Adrenal gland (tissue), 12 donors: ENCODE results near the gene ACTR5. TPM values are rescaled to one million over a fixed set of nuclear protein-coding genes. Genes with fewer than 3 reads are reported as not detected.

Experiments used
- DNase-seq, 7 donors: peaks; one replicate each; pipeline ENCODE4 v3.0.0-alpha.2; 2019 to 2020
- H3K27ac ChIP-seq, 5 donors: fragments of 200-600 bp; sonication (generic) in 4 of 5; 1 replicate in 3 of 5; 2 replicates in 2 of 5; pipeline versions ENCODE4 v1.5.1 to v1.8.0; 2016 to 2020; ENCODE audit warnings: mild to moderate bottlenecking in 1 of 5
- H3K27me3 ChIP-seq: fragments of 200-600 bp; 2 replicates; pipeline ENCODE4 v1.8.0; 2021
- H3K36me3 ChIP-seq, 2 donors: fragments of 200-600 bp; replicated peaks in 1 of 2; 1 replicate in 1 of 2; 2 replicates in 1 of 2; pipeline versions ENCODE4 v1.5.1 to v1.8.0; 2018 to 2022
- H3K4me1 ChIP-seq, 2 donors: fragments of 200-600 bp; replicated peaks in 1 of 2; 1 replicate in 1 of 2; 2 replicates in 1 of 2; pipeline versions ENCODE4 v1.5.1 to v1.8.0; 2018 to 2021
- H3K4me3 ChIP-seq, 4 donors: fragments of 200-600 bp; sonication (generic) in 3 of 4; one replicate each; pipeline ENCODE4 v1.5.1; 2016 to 2018
- H3K9me3 ChIP-seq, 3 donors: fragments of 200-600 bp; sonication (generic) in 1 of 3; replicated peaks in 1 of 3; 1 replicate in 2 of 3; 2 replicates in 1 of 3; pipeline versions ENCODE4 v1.5.1 to v1.8.0; 2016 to 2021
- CTCF ChIP-seq, 6 experiments: fragments of 450-650 bp in 4 of 6; fragments of 200-600 bp in 2 of 6; sonication (generic) in 1 of 6; IDR thresholded peaks; 1 replicate in 5 of 6; 2 replicates in 1 of 6; pipeline versions ENCODE4 v1.5.1 to v1.8.0; 2016 to 2021; ENCODE audit warnings: antibody characterized with exemption in 6 of 6, mild to moderate bottlenecking in 2 of 6, moderate library complexity in 1 of 6
- POLR2A ChIP-seq, 2 donors: fragments of 450-650 bp; IDR thresholded peaks; one replicate each; pipeline ENCODE4 v1.6.1; 2017; ENCODE audit warnings: antibody characterized with exemption in 2 of 2, mild to moderate bottlenecking in 2 of 2, moderate library complexity in 1 of 2
- WGBS, 4 donors: extraction: QIAGEN DNeasy Blood & Tissue Kit in 2 of 4; methylation state at CpG; one replicate each; pipeline versions ENCODE4 v1.1.5 to v1.1.7; 2013 to 2017; 5-methylcytosine and 5-hydroxymethylcytosine counted together
- intact Hi-C, 2 donors: fragments of 100-400 bp; cut with DNase I; formaldehyde crosslinking; loops; one replicate each; pipeline versions ENCODE4 v1.14.1 to v1.15.0; 2022 to 2023
- polyA plus RNA-seq, 3 donors: library from polyadenylated mRNA; stranded (reverse); fragments of 200-250 nt in 2 of 3; fragments of 350-450 nt in 1 of 3; fragmentation: Illumina TruSeq in 1 of 3; extraction: RNeasy Lipid Tissue Mini Kit (QIAGEN cat#74804) in 1 of 3; gene quantifications; one replicate each; pipeline ENCODE4 v1.2.3, GENCODE V29; 2013 to 2014
- total RNA-seq, 9 donors: library from RNA; depleted of rRNA in 4 of 9; stranded (reverse); fragments of >200 nt in 4 of 9; fragments of 120-200 nt in 1 of 9; fragmentation: NEBNext Ultra II Directional in 1 of 9; extraction: Animal tissue kit (Norgen Biotek cat#: 25700) in 1 of 9; gene quantifications; one replicate each; pipeline versions ENCODE4 v1.1.0 to v1.2.4, GENCODE V29; 2013 to 2023
- donor health status: healthy with polysubstance abuse.
- donor health status: Bipolar disorder and iron deficiency.
- donor health status: DM: yes; HTN: yes; CAD: no.
- donor health status: DM: no; HTN: no; CAD: no.
- donor health status: DM: no; HTN: no; CAD: no.
- donor health status: DM: yes; HTN: yes; CAD: no.

Gene ACTR5
- total and polyA plus RNA-seq, 12 donors = 5.5 to 10.5 (median 6.8) TPM

GRCh38 chr20:38805958-38806854 lies 57.9 kb downstream of the ACTR5 start:
- peak overlapping the region in 3 of 4 donors; percentile 25 to 58 (median 41) for H3K4me3 ChIP-seq
- TF ChIP-seq POLR2A (IDR thresholded peaks at IDR 0.05) (no peak), CTCF (IDR thresholded peaks at IDR 0.05) (no peak)
- 1 to 5% (median 3%) methylated on average over 11 to 81 of the region's 81 CpGs; no CpG with 5 or more reads in 1 of the 4 donors for WGBS, 4 donors
- no peaks in the 10 kb centered on the region for H3K9me3 ChIP-seq
- H3K36me3 ChIP-seq = no peaks in the 10 kb centered on the region
- DNase-seq = peak in 2 of 7 donors; percentile 28 to 34
- H3K27me3 ChIP-seq = peaks cover 16% of the 10 kb centered on the region
- intact Hi-C loops = no loop called here
- H3K4me1 ChIP-seq = peaks cover 6 to 16% of the 10 kb centered on the region in 2 donors
- H3K27ac ChIP-seq = peak overlapping the region in 2 of 5 donors; percentile 68 to 75

- peaks cover 6 to 16% of the 10 kb centered on the region in 2 donors for H3K4me1 ChIP-seq
- no peaks in the 10 kb centered on the region for H3K36me3 ChIP-seq
- intact Hi-C loops = no loop called here
- TF ChIP-seq POLR2A (IDR thresholded peaks at IDR 0.05) = no peak
- TF ChIP-seq CTCF (IDR thresholded peaks at IDR 0.05) = no peak
- peak overlapping the region in 1 of 5 donors; percentile 26 for H3K27ac ChIP-seq
- WGBS, 4 donors = 37 to 72% (median 52%) methylated on average over 9 to 32 of the region's 32 CpGs
- H3K27me3 ChIP-seq = peaks cover 16% of the 10 kb centered on the region
- DNase-seq = no peak
- no peaks in the 10 kb centered on the region for H3K9me3 ChIP-seq
- peak overlapping the region in 2 of 4 donors; percentile 25 to 58 for H3K4me3 ChIP-seq
These were observed 58.8 kb downstream of the ACTR5 start for GRCh38 chr20:38806855-38807655.

DNA sequence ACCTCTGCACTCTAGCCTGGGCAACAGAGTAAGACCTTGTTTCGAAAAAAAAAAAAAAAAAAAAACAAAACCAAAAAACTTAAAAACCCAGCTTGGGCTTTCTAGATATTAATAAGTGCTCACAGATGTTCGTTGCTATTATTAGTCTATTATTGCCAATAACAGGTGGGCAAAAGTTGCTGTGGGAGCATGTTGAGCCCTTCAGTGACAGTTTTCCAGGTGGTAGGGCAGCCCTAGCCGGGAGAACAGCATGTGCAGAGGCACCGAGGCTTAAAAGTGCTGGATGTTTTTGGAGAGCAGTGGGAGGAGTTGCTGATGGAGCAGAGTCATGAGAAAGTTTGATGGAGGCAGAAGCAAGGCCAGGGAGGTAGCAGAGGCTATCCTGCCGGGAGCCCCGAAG lies 61.7 kb downstream of the ACTR5 start:
- Histone ChIP-seq H3K27me3 (peaks cover 16% of the 10 kb centered on the region), H3K36me3 (no peaks in the 10 kb centered on the region), H3K4me1 (peaks cover 6 to 16% of the 10 kb centered on the region in 2 donors), H3K27ac (no peak overlapping the region), H3K9me3 (no peaks in the 10 kb centered on the region), H3K4me3 (no peak overlapping the region)
- intact Hi-C loops = no loop called here
- 68 to 70% (median 68%) methylated on average over 6 of the region's 6 CpGs for WGBS, 4 donors
- TF ChIP-seq POLR2A (IDR thresholded peaks at IDR 0.05) (no peak), CTCF (IDR thresholded peaks at IDR 0.05) (no peak)
- no peak for DNase-seq
